ENCODE data around the gene FMN1. TPM values are rescaled to one million over a fixed set of nuclear protein-coding genes. Genes with fewer than 3 reads are reported as not detected.

The FMN1 gene
- total and polyA plus RNA-seq, 10 of the 15 experiments (the other 5 are each of a cell fraction or from before 2014, with no cell fraction given) = 0.05 to 0.16 (median 0.08) TPM; not detected in 4

GRCh38 chr15:32998182-32998581 is 196.3 kb downstream of the FMN1 start:
- intact Hi-C loops (cut with micrococcal nuclease; ENCODE audit: unreplicated experiment) (no loop called here), in situ Hi-C loops (cut with MboI) (no loop called here)
- ChIA-PET RAD21 (ENCODE audit: unreplicated experiment) (interaction anchor here (6.1 kb wide), 1 partner anchor 335 kb away, joined by 31 read pairs; no protein-coding TSS in a partner anchor), CTCF (interaction anchor here (0.7 to 8.7 kb wide), 5 partner anchors 117 to 347 kb away, joined by 3 to 91 read pairs (median 4); no protein-coding TSS in a partner anchor), SMC1A (ENCODE audit: uncharacterized antibody, unreplicated experiment) (interaction anchor here (2.3 to 5.7 kb wide), 2 partner anchors 154 to 336 kb away, joined by 12 to 38 read pairs; no protein-coding TSS in a partner anchor), POLR2A (no interaction called here)
- no peak overlapping the region for H3K9ac ChIP-seq (ENCODE audit: control insufficient read depth, insufficient read depth, low read length)
- DNase-seq (ENCODE audit: low read depth, low spot score) (no peak), ATAC-seq (no peak), FAIRE-seq (no peak)
- H4K20me1 ChIP-seq (ENCODE audit: control insufficient read depth, insufficient read depth) = no peaks in the 10 kb centered on the region
- H3K36me3 ChIP-seq (ENCODE audit: control insufficient read depth in 2 of 2, insufficient read depth in 2 of 2, low read length in 1 of 2) = no peaks in the 10 kb centered on the region
- H3K9me3 ChIP-seq (replicated peaks; ENCODE audit: control insufficient read depth, insufficient read depth, low read length) = no peaks in the 10 kb centered on the region
- peaks cover 0 to 5% of the 10 kb centered on the region in 2 experiments; a peak in 1 of 4 replicates for H3K27me3 ChIP-seq (replicated peaks in 1 of 2; ENCODE audit: control insufficient read depth in 2 of 2, insufficient read depth in 2 of 2, low read length in 1 of 2)
- no peak overlapping the region for H3K4me2 ChIP-seq (ENCODE audit: control insufficient read depth, insufficient read depth)
- no TSS peak for BruUV-seq (replicated peaks)
- no peak overlapping the region for H2AFZ ChIP-seq (ENCODE audit: control insufficient read depth, low read depth, low read length)
- no peak overlapping the region for H3K4me3 ChIP-seq
- 80% methylated on average over 1 of the region's 1 CpG for WGBS (ENCODE audit: insufficient coverage, insufficient replicate concordance, low lambda C conversion rate, missing lambda C conversion rate)
- H3K79me2 ChIP-seq (ENCODE audit: control insufficient read depth, insufficient read depth, low read length) = no peaks in the 10 kb centered on the region
- no peaks in the 10 kb centered on the region for H3K4me1 ChIP-seq (ENCODE audit: control insufficient read depth, insufficient read depth, low read length)
- no peak overlapping the region for H3K27ac ChIP-seq (ENCODE audit: control insufficient read depth, insufficient read depth)
- TF ChIP-seq GABPA (IDR thresholded peaks at IDR 0.05; ENCODE audit: low read depth) (no peak), POU2F2 (IDR thresholded peaks at IDR 0.05; ENCODE audit: borderline replicate concordance, low read depth, low read length) (no peak), YBX1 (IDR thresholded peaks at IDR 0.05) (no peak), ZNF24 (IDR thresholded peaks at IDR 0.05) (no peak), MTA3 (IDR thresholded peaks at IDR 0.05; ENCODE audit: borderline replicate concordance, low read length) (no peak), EGR1 (IDR thresholded peaks at IDR 0.05; ENCODE audit: borderline replicate concordance in 1 of 2, low read depth in 2 of 2, low read length in 2 of 2) (no peak), NR2C1 (IDR thresholded peaks at IDR 0.05) (no peak), ZNF217 (IDR thresholded peaks at IDR 0.05) (no peak), HDAC6 (IDR thresholded peaks at IDR 0.05; ENCODE audit: unreplicated experiment) (no peak), EP300 (IDR thresholded peaks at IDR 0.05; ENCODE audit: borderline replicate concordance in 1 of 2, control insufficient read depth in 1 of 2, low read depth in 2 of 2, low read length in 2 of 2) (no peak), SIX5 (IDR thresholded peaks at IDR 0.05; ENCODE audit: low read depth, low read length, severe bottlenecking) (no peak), SKIL (IDR thresholded peaks at IDR 0.05; ENCODE audit: low read depth, poor library complexity, severe bottlenecking) (no peak), IKZF2 (IDR thresholded peaks at IDR 0.05) (no peak)
- TF ChIP-seq, protein P1, sequence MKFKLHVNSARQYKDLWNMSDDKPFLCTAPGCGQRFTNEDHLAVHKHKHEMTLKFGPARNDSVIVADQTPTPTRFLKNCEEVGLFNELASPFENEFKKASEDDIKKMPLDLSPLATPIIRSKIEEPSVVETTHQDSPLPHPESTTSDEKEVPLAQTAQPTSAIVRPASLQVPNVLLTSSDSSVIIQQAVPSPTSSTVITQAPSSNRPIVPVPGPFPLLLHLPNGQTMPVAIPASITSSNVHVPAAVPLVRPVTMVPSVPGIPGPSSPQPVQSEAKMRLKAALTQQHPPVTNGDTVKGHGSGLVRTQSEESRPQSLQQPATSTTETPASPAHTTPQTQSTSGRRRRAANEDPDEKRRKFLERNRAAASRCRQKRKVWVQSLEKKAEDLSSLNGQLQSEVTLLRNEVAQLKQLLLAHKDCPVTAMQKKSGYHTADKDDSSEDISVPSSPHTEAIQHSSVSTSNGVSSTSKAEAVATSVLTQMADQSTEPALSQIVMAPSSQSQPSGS (IDR thresholded peaks at IDR 0.05; ENCODE audit: low read length) = no peak
- TF ChIP-seq, protein P2, sequence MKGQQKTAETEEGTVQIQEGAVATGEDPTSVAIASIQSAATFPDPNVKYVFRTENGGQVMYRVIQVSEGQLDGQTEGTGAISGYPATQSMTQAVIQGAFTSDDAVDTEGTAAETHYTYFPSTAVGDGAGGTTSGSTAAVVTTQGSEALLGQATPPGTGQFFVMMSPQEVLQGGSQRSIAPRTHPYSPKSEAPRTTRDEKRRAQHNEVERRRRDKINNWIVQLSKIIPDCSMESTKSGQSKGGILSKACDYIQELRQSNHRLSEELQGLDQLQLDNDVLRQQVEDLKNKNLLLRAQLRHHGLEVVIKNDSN (IDR thresholded peaks at IDR 0.05; ENCODE audit: borderline replicate concordance, extremely low read length, insufficient read depth, low read depth, low read length) = no peak
- TF ChIP-seq, protein P3, sequence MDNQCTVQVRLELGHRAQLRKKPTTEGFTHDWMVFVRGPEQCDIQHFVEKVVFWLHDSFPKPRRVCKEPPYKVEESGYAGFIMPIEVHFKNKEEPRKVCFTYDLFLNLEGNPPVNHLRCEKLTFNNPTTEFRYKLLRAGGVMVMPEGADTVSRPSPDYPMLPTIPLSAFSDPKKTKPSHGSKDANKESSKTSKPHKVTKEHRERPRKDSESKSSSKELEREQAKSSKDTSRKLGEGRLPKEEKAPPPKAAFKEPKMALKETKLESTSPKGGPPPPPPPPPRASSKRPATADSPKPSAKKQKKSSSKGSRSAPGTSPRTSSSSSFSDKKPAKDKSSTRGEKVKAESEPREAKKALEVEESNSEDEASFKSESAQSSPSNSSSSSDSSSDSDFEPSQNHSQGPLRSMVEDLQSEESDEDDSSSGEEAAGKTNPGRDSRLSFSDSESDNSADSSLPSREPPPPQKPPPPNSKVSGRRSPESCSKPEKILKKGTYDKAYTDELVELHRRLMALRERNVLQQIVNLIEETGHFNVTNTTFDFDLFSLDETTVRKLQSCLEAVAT (IDR thresholded peaks at IDR 0.05) = no peak

Measured in GM12878 (cell line).